Smooth muscle cell (in vitro differentiated cells): Measurements from ENCODE around the gene PSEN1. TPM values are rescaled to one million over a fixed set of nuclear protein-coding genes. Genes with fewer than 3 reads are reported as not detected.

ENCODE experiments used
- DNase-seq: peaks from one replicate; lab custom pipeline; 2025; ENCODE audit not compliant: unreplicated experiment; lab: John Stamatoyannopoulos, UW
- H2AFZ ChIP-seq: fragments of 200-600 bp; sonication (generic); 2 replicates; pipeline ENCODE4 v1.6.0; 2016; ENCODE audit warnings: antibody characterized with exemption, low read depth, mild to moderate bottlenecking
- H3F3A ChIP-seq: fragments of 200-600 bp; sonication (generic); 2 replicates; pipeline ENCODE4 v1.6.0; 2017; ENCODE audit warnings: antibody characterized with exemption, low read depth
- H3K27ac ChIP-seq: fragments of 200-600 bp; sonication (generic); 2 replicates; pipeline ENCODE4 v1.5.1; 2016; ENCODE audit warnings: low read depth, mild to moderate bottlenecking
- H3K27me3 ChIP-seq: fragments of 200-600 bp; sonication (generic); 2 replicates; pipeline ENCODE4 v1.6.1; 2016; ENCODE audit warnings: low read depth, mild to moderate bottlenecking
- H3K36me3 ChIP-seq: fragments of 200-600 bp; sonication (generic); 2 replicates; pipeline ENCODE4 v1.5.1; 2016; ENCODE audit warnings: low read depth
- H3K4me1 ChIP-seq: fragments of 200-600 bp; sonication (generic); 2 replicates; pipeline ENCODE4 v1.5.1; 2016; ENCODE audit warnings: low read depth
- H3K4me2 ChIP-seq: fragments of 200-600 bp; sonication (generic); 2 replicates; pipeline ENCODE4 v1.6.0; 2016; ENCODE audit warnings: mild to moderate bottlenecking
- H3K4me3 ChIP-seq: fragments of 200-600 bp; sonication (generic); 2 replicates; pipeline ENCODE4 v1.5.1; 2016; ENCODE audit warnings: mild to moderate bottlenecking
- H3K79me2 ChIP-seq: fragments of 200-600 bp; sonication (generic); 2 replicates; pipeline ENCODE4 v1.6.0; 2016; ENCODE audit warnings: low read depth, mild to moderate bottlenecking
- H3K9ac ChIP-seq: fragments of 200-600 bp; sonication (generic); 2 replicates; pipeline ENCODE4 v1.6.0; 2016; ENCODE audit warnings: low read depth
- H3K9me3 ChIP-seq: fragments of 200-600 bp; sonication (generic); replicated peaks from 2 replicates; pipeline ENCODE4 v1.5.1; 2016; ENCODE audit warnings: low read depth
- H4K20me1 ChIP-seq: fragments of 200-600 bp; sonication (generic); 2 replicates; pipeline ENCODE4 v1.6.0; 2016; ENCODE audit warnings: low read depth
- WGBS: methylation state at CpG from one replicate; pipeline ENCODE4 v1.1.7; 2016; ENCODE audit warnings: low lambda C conversion rate; 5-methylcytosine and 5-hydroxymethylcytosine counted together
- polyA plus RNA-seq: library from polyadenylated mRNA; unstranded; fragments of >200 nt; fragmentation: Nextera tagmentation; extraction: Ambion mirVana; gene quantifications from 2 replicates; pipeline ENCODE4 v1.2.1, GENCODE V29; 2016
- total RNA-seq: library from RNA; depleted of rRNA; stranded (reverse); fragments of >200 nt; gene quantifications from 2 replicates; pipeline ENCODE4 v1.2.3, GENCODE V29; 2014
- TF ChIP-seq, protein P1 (sequence below): fragments of 200-600 bp; sonication (generic); IDR thresholded peaks from 2 replicates; pipeline ENCODE4 v1.5.1; 2017; ENCODE audit warnings: borderline replicate concordance, mild to moderate bottlenecking, antibody characterized with exemption; ENCODE audit not compliant: insufficient read depth, poor library complexity, severe bottlenecking

The PSEN1 gene
- total and polyA plus RNA-seq, 2 experiments from 2014 or later = 37.7 to 55.1 TPM

DNA sequence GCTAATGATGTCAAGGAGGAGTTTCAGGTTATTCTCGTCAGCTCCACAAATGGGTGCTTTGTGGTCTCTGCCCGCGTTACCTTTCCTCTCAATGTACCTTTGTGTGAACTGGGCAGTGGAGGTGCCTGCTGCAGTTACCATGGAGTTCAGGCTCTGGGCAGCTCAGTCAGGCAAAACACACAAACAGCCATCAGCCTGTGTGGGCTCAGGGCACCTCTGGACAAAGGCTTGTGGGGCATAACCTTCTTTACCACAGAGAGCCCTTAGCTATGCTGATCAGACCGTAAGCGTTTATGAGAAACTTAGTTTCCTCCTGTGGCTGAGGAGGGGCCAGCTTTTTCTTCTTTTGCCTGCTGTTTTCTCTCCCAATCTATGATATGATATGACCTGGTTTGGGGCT is 84.3 kb downstream of the PSEN1 start:
- Histone ChIP-seq H2AFZ (no peak overlapping the region), H3K27ac (no peak overlapping the region), H3K4me2 (no peak overlapping the region), H3K36me3 (peaks cover 22% of the 10 kb centered on the region), H3K9me3 (no peaks in the 10 kb centered on the region), H3K4me3 (no peak overlapping the region), H4K20me1 (no peaks in the 10 kb centered on the region), H3K79me2 (no peaks in the 10 kb centered on the region), H3F3A (no peaks in the 10 kb centered on the region), H3K27me3 (no peaks in the 10 kb centered on the region), H3K9ac (no peak overlapping the region), H3K4me1 (peaks cover 10% of the 10 kb centered on the region)
- DNase-seq = no peak
- WGBS = 98% methylated on average over 5 of the region's 5 CpGs
- TF ChIP-seq, protein P1, sequence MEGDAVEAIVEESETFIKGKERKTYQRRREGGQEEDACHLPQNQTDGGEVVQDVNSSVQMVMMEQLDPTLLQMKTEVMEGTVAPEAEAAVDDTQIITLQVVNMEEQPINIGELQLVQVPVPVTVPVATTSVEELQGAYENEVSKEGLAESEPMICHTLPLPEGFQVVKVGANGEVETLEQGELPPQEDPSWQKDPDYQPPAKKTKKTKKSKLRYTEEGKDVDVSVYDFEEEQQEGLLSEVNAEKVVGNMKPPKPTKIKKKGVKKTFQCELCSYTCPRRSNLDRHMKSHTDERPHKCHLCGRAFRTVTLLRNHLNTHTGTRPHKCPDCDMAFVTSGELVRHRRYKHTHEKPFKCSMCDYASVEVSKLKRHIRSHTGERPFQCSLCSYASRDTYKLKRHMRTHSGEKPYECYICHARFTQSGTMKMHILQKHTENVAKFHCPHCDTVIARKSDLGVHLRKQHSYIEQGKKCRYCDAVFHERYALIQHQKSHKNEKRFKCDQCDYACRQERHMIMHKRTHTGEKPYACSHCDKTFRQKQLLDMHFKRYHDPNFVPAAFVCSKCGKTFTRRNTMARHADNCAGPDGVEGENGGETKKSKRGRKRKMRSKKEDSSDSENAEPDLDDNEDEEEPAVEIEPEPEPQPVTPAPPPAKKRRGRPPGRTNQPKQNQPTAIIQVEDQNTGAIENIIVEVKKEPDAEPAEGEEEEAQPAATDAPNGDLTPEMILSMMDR = no peak

DNA sequence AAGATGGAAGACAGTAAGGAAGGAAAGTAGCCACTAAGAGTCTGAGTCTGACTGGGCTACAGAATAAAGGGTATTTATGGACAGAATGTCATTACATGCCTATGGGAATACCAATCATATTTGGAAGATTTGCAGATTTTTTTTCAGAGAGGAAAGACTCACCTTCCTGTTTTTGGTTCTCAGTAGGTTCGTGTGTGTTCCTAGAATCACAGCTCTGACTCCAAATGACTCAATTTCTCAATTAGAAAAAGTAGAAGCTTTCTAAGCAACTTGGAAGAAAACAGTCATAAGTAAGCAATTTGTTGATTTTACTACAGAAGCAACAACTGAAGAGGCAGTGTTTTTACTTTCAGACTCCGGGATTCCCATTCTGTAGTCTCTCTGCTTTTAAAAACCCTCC is 85.6 kb downstream of the PSEN1 start:
- H3K4me1 ChIP-seq = peaks cover 10% of the 10 kb centered on the region
- no peak overlapping the region for H2AFZ ChIP-seq
- no peak overlapping the region for H3K4me3 ChIP-seq
- H3K27me3 ChIP-seq = no peaks in the 10 kb centered on the region
- H3F3A ChIP-seq = no peaks in the 10 kb centered on the region
- WGBS = 66% methylated on average over 2 of the region's 2 CpGs
- TF ChIP-seq, protein P1 = no peak
- no peak overlapping the region for H3K27ac ChIP-seq
- H3K9ac ChIP-seq = no peak overlapping the region
- no peak overlapping the region for H3K4me2 ChIP-seq
- no peaks in the 10 kb centered on the region for H3K79me2 ChIP-seq
- H3K9me3 ChIP-seq = no peaks in the 10 kb centered on the region
- H3K36me3 ChIP-seq = peaks cover 21% of the 10 kb centered on the region
- no peaks in the 10 kb centered on the region for H4K20me1 ChIP-seq
- DNase-seq = no peak

DNA sequence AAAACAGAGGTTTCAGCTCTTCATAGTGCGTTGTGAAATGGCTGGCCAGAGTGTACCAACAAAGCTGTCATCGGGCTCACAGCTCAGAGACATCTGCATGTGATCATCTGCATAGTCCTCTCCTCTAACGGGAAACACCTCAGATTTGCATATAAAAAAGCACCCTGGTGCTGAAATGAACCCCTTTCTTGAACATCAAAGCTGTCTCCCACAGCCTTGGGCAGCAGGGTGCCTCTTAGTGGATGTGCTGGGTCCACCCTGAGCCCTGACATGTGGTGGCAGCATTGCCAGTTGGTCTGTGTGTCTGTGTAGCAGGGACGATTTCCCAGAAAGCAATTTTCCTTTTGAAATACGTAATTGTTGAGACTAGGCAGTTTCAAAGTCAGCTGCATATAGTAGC is 86.7 kb downstream of the PSEN1 start:
- Histone ChIP-seq H3K36me3 (peaks cover 15% of the 10 kb centered on the region), H2AFZ (no peak overlapping the region), H3K9ac (no peak overlapping the region), H3K27me3 (no peaks in the 10 kb centered on the region), H3K4me3 (no peak overlapping the region), H3K27ac (no peak overlapping the region), H3K79me2 (no peaks in the 10 kb centered on the region), H3K4me1 (peaks cover 10% of the 10 kb centered on the region), H3K9me3 (no peaks in the 10 kb centered on the region), H4K20me1 (no peaks in the 10 kb centered on the region), H3F3A (no peaks in the 10 kb centered on the region), H3K4me2 (no peak overlapping the region)
- DNase-seq = no peak
- WGBS = 37% methylated on average over 5 of the region's 5 CpGs
- TF ChIP-seq, protein P1 = no peak

DNA sequence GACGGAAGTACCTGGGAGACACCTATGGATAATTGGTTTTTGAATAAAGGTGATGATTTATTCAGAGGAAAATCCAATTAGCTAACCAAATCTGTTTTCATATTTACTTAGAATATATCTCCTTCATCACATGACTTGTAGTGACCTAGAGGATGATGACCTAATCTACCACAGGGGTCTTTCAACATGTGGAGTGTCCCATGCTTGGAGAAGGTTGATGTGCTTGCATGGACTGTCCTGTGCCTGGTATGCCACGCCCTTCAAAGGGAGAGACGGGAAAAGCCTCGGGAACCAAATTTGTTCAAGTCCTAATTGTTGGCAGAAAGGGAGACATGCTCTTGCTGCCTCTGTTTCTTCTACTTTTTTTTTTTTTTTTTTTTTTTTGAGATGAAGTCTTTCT is 89.2 kb downstream of the PSEN1 start:
- H3K36me3 ChIP-seq = no peaks in the 10 kb centered on the region
- H3K4me3 ChIP-seq = no peak overlapping the region
- no peaks in the 10 kb centered on the region for H3K9me3 ChIP-seq
- no peak overlapping the region for H2AFZ ChIP-seq
- WGBS = 94% methylated on average over 4 of the region's 4 CpGs
- peaks cover 14% of the 10 kb centered on the region for H3K4me1 ChIP-seq
- H3K27me3 ChIP-seq = no peaks in the 10 kb centered on the region
- no peak overlapping the region for H3K9ac ChIP-seq
- no peaks in the 10 kb centered on the region for H3K79me2 ChIP-seq
- no peak for DNase-seq
- no peaks in the 10 kb centered on the region for H3F3A ChIP-seq
- H3K27ac ChIP-seq = no peak overlapping the region
- no peak overlapping the region for H3K4me2 ChIP-seq
- TF ChIP-seq, protein P1 = no peak
- H4K20me1 ChIP-seq = no peaks in the 10 kb centered on the region
